Activated B cell treated with CpG ODN at 0.5 μM for 24 hours (primary cell): ENCODE results near the gene NEURL2. TPM values are rescaled to one million over a fixed set of nuclear protein-coding genes. Genes with fewer than 3 reads are reported as not detected.

Experiments used
- ATAC-seq: fragments of 200-7000 bp; cut with Tn5 transposase; one replicate; pipeline ENCODE4 v1.10.0; 2021; ENCODE audit warnings: low read depth, mild to moderate bottlenecking, moderate library complexity
- CTCF ChIA-PET: fragments of 350-600 bp; sonication (Branson Sonifier 250); formaldehyde crosslinking; loops from one replicate; lab custom pipeline; 2021; ENCODE audit warnings: antibody characterized with exemption; lab: Charles Lee
- POLR2A ChIA-PET: fragments of 350-600 bp; sonication (Branson Sonifier 250); formaldehyde crosslinking; loops from one replicate; lab custom pipeline; 2021; ENCODE audit warnings: antibody characterized with exemption; lab: Charles Lee
- DNase-seq: peaks from one replicate; pipeline ENCODE4 v3.0.0; 2022
- H3K27ac Mint-ChIP-seq: one replicate; pipeline ENCODE4 v1.8.0; 2020; ENCODE audit warnings: mixed read lengths
- H3K27me3 Mint-ChIP-seq: one replicate; pipeline ENCODE4 v1.8.0; 2021; ENCODE audit warnings: mixed read lengths
- H3K36me3 Mint-ChIP-seq: one replicate; pipeline ENCODE4 v1.8.0; 2021; ENCODE audit warnings: low read depth, mixed read lengths
- H3K4me1 Mint-ChIP-seq: one replicate; pipeline ENCODE4 v1.8.0; 2021; ENCODE audit warnings: mixed read lengths
- H3K4me3 Mint-ChIP-seq: one replicate; pipeline ENCODE4 v1.8.0; 2020; ENCODE audit warnings: mild to moderate bottlenecking, mixed read lengths
- H3K9me3 Mint-ChIP-seq: one replicate; pipeline ENCODE4 v1.8.0; 2020; ENCODE audit warnings: mixed read lengths
- intact Hi-C: fragments of 100-400 bp; cut with micrococcal nuclease; formaldehyde crosslinking; loops from one replicate; pipeline ENCODE4 v1.15.1; 2024
- total RNA-seq: library from RNA; stranded (reverse); gene quantifications from 2 replicates; pipeline ENCODE4 v1.2.3, GENCODE V29; 2022
- TF ChIP-seq, protein P1 (sequence below): fragments of 200-600 bp; IDR thresholded peaks from one replicate; pipeline ENCODE4 v1.8.0; 2022; ENCODE audit warnings: antibody characterized with exemption, mild to moderate bottlenecking

Gene NEURL2
- total RNA-seq, 1 donor from 2014 or later, result 2.0 TPM

DNA sequence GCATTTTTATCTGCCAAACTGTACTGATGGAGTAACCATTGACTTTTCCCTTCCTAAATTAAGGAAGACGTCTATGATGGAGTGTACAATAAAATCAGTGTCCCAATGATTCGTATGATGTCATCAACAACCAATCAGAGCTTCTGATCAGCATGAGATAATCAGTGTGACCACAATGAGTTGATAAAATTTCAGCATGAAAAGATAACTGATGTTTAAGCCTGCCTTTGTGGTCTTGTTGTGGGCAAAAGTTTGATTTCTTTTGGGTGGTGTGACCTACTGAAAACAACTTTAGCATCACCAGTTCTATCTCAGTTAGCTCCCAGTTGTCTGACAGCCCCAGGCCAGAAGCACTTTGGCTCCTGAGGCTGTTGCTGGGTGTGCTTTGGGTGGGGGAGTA, 46.8 kb upstream of the NEURL2 start:
- peaks cover 52% of the 10 kb centered on the region for H3K36me3 Mint-ChIP-seq
- POLR2A ChIA-PET, result interaction anchor here (1.5 to 6.4 kb wide), 4 partner anchors 10 to 47 kb away, joined by 5 to 110 read pairs (median 70); partner anchors contain the start of genes CTSA, NEURL2 and ZNF335
- intact Hi-C loops, result no loop called here
- TF ChIP-seq, protein P1, sequence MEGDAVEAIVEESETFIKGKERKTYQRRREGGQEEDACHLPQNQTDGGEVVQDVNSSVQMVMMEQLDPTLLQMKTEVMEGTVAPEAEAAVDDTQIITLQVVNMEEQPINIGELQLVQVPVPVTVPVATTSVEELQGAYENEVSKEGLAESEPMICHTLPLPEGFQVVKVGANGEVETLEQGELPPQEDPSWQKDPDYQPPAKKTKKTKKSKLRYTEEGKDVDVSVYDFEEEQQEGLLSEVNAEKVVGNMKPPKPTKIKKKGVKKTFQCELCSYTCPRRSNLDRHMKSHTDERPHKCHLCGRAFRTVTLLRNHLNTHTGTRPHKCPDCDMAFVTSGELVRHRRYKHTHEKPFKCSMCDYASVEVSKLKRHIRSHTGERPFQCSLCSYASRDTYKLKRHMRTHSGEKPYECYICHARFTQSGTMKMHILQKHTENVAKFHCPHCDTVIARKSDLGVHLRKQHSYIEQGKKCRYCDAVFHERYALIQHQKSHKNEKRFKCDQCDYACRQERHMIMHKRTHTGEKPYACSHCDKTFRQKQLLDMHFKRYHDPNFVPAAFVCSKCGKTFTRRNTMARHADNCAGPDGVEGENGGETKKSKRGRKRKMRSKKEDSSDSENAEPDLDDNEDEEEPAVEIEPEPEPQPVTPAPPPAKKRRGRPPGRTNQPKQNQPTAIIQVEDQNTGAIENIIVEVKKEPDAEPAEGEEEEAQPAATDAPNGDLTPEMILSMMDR, result no peak
- DNase-seq (no peak), ATAC-seq (no peak)
- H3K27ac Mint-ChIP-seq, result no peak overlapping the region
- no peak overlapping the region for H3K4me3 Mint-ChIP-seq
- H3K9me3 Mint-ChIP-seq, result no peaks in the 10 kb centered on the region
- CTCF ChIA-PET, result interaction anchor here (1.1 to 1.9 kb wide), 3 partner anchors 32 to 139 kb away, joined by 3 to 6 read pairs (median 6); no protein-coding TSS in a partner anchor
- no peaks in the 10 kb centered on the region for H3K27me3 Mint-ChIP-seq
- peaks cover 29% of the 10 kb centered on the region for H3K4me1 Mint-ChIP-seq

DNA sequence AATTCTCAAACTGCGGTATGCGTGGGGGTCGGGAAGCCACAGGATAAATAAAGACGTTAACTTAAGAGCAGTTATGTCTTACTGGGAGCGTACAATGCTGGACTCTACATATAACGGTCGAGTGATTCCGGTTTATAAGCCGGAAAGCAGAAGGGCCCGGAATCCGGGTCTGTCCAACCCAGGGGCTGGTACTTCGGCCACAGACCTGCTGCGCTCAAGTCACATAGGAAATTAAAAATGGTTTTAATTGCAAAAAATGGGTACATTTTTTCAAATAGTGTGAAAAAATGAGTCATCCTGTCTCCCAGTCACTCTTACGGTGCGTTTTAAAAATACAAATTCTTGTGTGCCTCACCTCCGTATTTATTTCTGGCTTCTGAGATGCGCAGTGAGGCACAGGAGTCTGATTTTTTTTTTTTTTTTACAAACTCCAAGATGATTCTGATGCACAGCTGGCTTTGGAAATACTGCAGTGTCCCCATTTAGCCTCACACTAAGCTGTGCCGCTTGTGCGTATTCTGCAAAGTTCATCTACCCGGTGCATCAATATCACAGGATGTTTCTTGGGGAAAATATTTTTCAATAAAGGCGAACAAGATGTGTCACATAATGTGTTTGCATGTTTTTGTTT, 44.5 kb upstream of the NEURL2 start:
- no peaks in the 10 kb centered on the region for H3K27me3 Mint-ChIP-seq
- DNase-seq (no peak), ATAC-seq (peak; percentile 6)
- peak overlapping the region; percentile 97 for H3K4me3 Mint-ChIP-seq
- H3K36me3 Mint-ChIP-seq, result peaks cover 48% of the 10 kb centered on the region
- no peaks in the 10 kb centered on the region for H3K9me3 Mint-ChIP-seq
- ChIA-PET CTCF (interaction anchor here (1.8 to 3.0 kb wide), 2 partner anchors 35 to 44 kb away, joined by 7 to 15 read pairs; partner anchors contain the start of genes CTSA and NEURL2), POLR2A (interaction anchor here (0.6 to 6.4 kb wide), 31 partner anchors 9 to 968 kb away, joined by 3 to 110 read pairs (median 5); partner anchors contain the start of genes ACOT8, CTSA, DNTTIP1 and ELMO2)
- intact Hi-C loops, result loop anchor here (1.0 kb wide), 8 partner anchors 24 to 143 kb away; partner anchors contain the start of genes ACOT8, CTSA, NEURL2 and UBE2C
- TF ChIP-seq, protein P1, result no peak
- H3K4me1 Mint-ChIP-seq, result peaks cover 29% of the 10 kb centered on the region
- H3K27ac Mint-ChIP-seq, result peak overlapping the region; percentile 98

DNA sequence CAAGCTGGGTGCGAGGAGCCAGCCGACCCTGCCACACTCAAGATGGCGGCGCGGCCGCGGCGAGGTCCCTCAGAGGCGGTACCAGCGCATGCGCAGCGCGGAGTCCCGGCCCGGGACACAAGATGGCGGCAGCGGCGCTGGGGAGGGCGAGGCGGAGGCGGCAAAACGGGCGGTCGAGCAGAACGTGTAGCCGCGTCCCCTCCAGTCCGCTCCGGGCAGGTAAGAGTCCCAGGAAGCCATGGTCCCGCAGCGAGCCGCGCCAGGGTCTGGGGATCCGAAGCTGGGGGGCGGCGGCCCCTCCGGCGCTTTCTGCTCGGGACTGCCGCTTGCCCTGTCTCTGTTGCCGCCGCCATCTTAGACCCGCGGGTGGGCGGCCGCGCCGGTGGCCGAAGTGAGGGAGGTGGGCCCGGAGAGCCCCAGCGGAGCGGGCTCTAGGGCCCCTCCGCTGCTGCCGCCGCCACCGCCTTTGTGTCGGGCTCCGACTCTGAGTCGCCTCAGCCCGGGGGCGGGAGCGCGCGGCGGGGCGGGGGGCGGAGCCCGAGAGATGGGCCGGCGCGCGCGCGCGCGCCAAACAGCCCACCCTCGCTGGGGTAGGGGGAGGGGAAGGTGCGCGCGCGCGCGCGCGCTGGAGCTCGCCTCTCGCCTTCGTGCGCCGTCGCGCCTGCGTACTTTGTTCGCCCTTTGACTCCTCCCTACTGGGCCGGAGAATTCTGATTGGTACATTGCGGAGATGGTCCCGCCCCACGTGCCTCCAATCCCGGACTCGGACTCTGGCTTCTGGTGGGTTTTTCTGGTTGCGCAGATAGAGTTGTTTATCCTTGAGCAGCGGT, 43.8 kb upstream of the NEURL2 start, which contains the start of gene PCIF1:
PCIF1 (plus strand) TSS at position 98 of the 830 bp plus-strand sequence. CDS start 4,317 bp downstream, outside the sequence.
- ChIA-PET CTCF (interaction anchor here (0.6 to 3.0 kb wide), 3 partner anchors 36 to 65 kb away, joined by 3 to 15 read pairs (median 7); partner anchors contain the start of genes CTSA and NEURL2), POLR2A (interaction anchor here (0.6 to 6.4 kb wide), 36 partner anchors 8 to 967 kb away, joined by 3 to 110 read pairs (median 4); partner anchors contain the start of genes ACOT8, CTSA, DNTTIP1 and ELMO2)
- ATAC-seq, result peak; percentile 80
- H3K4me1 Mint-ChIP-seq, result peaks cover 29% of the 10 kb centered on the region
- H3K36me3 Mint-ChIP-seq, result peaks cover 42% of the 10 kb centered on the region
- H3K4me3 Mint-ChIP-seq, result peak within 1 kb of the TSS; percentile 97
- peak within 1 kb of the TSS; percentile 98 for H3K27ac Mint-ChIP-seq
- no peaks in the 10 kb centered on the region for H3K27me3 Mint-ChIP-seq
- TF ChIP-seq, protein P1, result no peak
- intact Hi-C loops, result loop anchor here (1.0 kb wide), 8 partner anchors 24 to 142 kb away; partner anchors contain the start of genes ACOT8, CTSA, NEURL2 and UBE2C
- peak; percentile 97 for DNase-seq
- H3K9me3 Mint-ChIP-seq, result no peaks in the 10 kb centered on the region

DNA sequence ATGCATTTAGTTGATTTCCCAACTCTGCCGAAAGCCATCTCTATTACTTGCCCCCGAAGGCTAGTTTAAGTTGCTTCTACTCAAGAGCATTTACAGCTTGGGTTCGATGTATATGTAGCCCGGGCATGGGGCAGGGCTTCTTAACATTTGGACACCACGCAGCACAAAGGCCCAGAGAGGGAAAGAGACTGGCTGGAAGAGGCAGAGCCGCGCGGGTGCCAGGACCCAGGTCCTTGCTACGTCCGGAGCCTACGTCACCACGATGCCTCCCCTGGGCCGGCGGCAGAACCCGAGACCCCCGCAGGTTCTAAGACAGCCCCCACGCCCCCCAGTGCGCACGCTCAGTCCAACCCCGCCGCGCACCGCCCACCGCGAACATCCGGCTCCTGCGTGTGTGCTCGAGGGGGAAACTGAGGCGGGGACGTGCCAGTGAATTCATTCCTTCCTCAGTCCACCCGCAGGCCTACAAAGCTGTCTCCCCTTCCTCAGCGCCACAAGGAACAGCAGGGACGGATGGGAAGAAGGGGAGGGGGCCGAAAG, 43.1 kb upstream of the NEURL2 start:
- CTCF ChIA-PET, result interaction anchor here (0.6 to 3.0 kb wide), 4 partner anchors 36 to 64 kb away, joined by 3 to 15 read pairs (median 6); partner anchors contain the start of genes CTSA and NEURL2
- peak overlapping the region; percentile 97 for H3K4me3 Mint-ChIP-seq
- peaks cover 35% of the 10 kb centered on the region for H3K36me3 Mint-ChIP-seq
- H3K4me1 Mint-ChIP-seq, result peaks cover 29% of the 10 kb centered on the region
- DNase-seq, result no peak
- TF ChIP-seq, protein P1, result no peak
- intact Hi-C loops, result no loop called here
- no peaks in the 10 kb centered on the region for H3K9me3 Mint-ChIP-seq
- ATAC-seq, result peak; percentile 18
- POLR2A ChIA-PET, result interaction anchor here (0.6 to 6.4 kb wide), 20 partner anchors 14 to 571 kb away, joined by 3 to 110 read pairs (median 6); partner anchors contain the start of genes ACOT8, CTSA, DNTTIP1 and NEURL2
- peak overlapping the region; percentile 96 for H3K27ac Mint-ChIP-seq
- no peaks in the 10 kb centered on the region for H3K27me3 Mint-ChIP-seq
